ENCODE measurements around the gene PROKR1.

The PROKR1 gene

DNA sequence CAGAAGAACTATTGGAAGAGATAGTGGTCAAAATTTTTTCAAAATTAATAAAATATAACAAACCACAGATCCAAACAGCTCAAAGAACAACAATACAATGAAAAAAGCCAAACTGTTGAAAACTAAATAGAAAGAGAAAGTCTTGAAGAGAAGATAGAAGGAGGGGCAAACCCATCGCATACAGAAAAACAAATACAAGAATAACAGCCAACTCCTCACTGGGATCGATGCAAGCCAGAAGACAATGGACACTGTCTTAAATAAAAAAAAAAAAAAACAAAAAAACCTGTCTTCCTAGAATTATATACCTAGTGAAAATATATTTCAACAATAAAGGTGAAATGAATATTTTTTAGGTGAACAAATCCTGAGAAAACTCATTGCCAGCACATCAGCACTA, 57.2 kb downstream of the PROKR1 start:
- no peak for DNase-seq

DNA sequence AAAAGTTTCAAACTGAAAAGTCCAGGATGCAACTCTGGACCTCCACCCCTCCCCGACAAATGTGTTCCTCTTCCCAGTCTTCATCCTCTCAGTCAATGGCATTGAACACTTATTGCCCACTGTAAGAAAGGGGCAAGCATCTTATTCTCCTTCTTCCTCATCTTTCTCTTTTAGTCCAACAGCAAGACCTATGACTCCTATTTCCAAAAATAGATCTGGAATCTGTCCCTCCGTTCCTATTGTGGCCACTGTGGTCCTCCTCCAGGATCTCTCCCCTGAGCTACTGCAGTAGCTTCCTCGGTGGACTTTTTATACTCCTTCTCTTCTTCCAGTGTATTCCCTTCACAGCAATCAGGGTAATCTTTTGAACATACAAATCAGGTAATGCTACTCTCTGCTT, 63.3 kb downstream of the PROKR1 start:
- no peak for DNase-seq
